ENCODE data around the gene HECTD4.

The HECTD4 gene

DNA sequence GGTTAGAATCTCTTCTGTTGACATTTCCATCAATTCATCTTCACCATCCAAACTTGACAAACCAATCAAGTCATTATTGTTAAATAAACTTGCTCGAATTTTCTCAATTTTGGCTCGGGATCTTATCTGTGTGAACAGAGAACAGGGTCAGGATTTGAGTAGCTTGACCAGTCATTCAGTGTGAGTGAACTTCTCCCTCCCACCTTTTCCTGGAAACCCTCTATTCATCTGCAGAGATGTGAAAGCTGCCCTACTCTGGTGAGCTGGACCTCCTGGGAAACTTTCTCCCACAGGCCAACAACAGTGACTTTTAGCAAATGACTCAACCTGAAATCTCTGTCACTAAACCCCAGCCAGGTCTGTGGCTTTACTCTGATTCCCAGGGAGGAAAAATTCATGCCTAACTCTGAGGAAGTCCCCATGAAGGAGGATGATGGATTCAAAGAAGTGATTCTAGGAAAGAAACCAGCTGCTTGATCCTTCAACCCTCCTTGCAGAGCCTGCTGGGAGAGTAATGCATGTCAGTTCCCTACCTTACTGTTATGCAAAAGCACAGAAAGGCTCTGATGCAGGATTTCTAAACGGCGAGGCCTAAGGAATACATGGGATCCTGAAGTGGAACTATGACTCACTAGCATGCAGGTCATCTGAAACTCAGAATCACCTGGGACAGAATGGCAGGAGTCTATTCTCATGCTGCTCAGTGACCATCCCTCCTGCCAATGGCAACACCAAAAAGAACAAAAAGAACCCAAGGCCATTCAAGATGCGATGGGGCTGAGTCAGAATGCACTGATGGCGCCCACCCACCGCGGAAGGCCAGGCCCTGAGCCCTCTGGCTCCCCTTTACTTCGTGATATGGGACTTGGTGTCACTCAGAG lies 198.8 kb downstream of the HECTD4 start:
- no peak overlapping the region for H3K4me3 ChIP-seq (replicated peaks; ENCODE audit: low read depth, low read length)
- TF ChIP-seq, protein P1, sequence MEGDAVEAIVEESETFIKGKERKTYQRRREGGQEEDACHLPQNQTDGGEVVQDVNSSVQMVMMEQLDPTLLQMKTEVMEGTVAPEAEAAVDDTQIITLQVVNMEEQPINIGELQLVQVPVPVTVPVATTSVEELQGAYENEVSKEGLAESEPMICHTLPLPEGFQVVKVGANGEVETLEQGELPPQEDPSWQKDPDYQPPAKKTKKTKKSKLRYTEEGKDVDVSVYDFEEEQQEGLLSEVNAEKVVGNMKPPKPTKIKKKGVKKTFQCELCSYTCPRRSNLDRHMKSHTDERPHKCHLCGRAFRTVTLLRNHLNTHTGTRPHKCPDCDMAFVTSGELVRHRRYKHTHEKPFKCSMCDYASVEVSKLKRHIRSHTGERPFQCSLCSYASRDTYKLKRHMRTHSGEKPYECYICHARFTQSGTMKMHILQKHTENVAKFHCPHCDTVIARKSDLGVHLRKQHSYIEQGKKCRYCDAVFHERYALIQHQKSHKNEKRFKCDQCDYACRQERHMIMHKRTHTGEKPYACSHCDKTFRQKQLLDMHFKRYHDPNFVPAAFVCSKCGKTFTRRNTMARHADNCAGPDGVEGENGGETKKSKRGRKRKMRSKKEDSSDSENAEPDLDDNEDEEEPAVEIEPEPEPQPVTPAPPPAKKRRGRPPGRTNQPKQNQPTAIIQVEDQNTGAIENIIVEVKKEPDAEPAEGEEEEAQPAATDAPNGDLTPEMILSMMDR (IDR thresholded peaks at IDR 0.05; ENCODE audit: low read length, missing control alignments), result no peak
- peak; percentile 76 for DNase-seq (ENCODE audit: low read depth)

DNA sequence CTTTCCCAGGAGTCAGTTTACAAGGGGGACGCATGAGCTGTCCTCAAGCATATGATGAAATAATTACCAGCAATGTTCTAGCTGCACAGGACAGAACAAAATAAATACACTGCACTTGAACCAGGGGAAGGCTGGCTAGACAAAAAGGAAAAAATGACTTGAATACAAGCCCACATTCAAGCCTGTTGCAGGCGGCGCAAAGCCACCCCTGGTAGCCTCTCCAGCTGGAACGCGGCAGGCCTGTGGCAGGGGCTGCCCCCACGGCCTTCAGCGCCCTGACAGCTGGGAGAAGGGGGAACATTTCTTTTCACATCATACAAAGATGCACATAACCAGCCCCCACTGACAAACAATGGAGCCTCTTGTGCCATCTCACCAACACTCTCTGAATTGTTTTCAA lies 199.7 kb downstream of the HECTD4 start:
- DNase-seq (ENCODE audit: low read depth), result peak; percentile 75
- no peak overlapping the region for H3K4me3 ChIP-seq (replicated peaks; ENCODE audit: low read depth, low read length)
- TF ChIP-seq, protein P1 (IDR thresholded peaks at IDR 0.05; ENCODE audit: low read length, missing control alignments), result no peak

DNA sequence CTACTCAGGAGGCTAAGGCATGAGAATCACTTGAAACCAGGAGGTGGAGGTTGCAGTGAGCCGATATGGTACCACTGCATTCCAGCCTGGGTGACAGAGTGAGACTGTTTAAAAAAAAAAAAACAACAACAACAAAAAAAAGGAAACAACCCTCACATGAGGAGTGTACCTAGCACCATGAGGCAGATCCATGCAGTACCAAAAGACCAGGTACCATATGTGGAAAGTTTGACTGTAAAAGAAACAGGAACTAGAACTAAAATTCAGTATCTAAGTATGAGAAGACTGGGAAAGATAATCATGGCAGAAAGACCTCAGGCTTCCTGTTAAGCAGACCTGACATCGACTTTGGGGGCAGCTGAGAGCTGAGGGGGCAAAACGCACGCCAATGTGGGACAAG lies 201.8 kb downstream of the HECTD4 start:
- no peak for DNase-seq (ENCODE audit: low read depth)
- no peak overlapping the region for H3K4me3 ChIP-seq (replicated peaks; ENCODE audit: low read depth, low read length)
- TF ChIP-seq, protein P1 (IDR thresholded peaks at IDR 0.05; ENCODE audit: low read length, missing control alignments), result no peak

DNA sequence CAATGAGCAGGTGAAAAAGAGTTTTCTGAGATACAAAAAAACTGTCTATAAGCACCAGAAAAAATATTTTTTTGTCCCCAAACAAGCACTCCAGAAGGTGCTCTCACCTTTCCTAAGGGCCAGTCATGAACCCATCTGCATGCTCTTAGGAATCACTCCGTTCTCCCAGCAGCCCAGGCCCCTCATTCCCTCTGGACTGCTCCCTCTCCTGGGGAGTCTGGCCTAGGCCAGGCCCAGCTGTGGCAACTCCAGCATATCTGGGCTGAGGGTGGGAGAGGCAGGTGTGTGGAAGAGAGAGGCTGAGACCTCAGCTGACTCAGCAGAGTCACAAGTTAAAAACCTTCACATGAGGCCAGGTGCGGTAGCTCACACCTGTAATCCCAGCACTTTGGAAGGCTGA lies 202.3 kb downstream of the HECTD4 start:
- H3K4me3 ChIP-seq (replicated peaks; ENCODE audit: low read depth, low read length), result no peak overlapping the region
- no peak for DNase-seq (ENCODE audit: low read depth)
- TF ChIP-seq, protein P1 (IDR thresholded peaks at IDR 0.05; ENCODE audit: low read length, missing control alignments), result no peak

DNA sequence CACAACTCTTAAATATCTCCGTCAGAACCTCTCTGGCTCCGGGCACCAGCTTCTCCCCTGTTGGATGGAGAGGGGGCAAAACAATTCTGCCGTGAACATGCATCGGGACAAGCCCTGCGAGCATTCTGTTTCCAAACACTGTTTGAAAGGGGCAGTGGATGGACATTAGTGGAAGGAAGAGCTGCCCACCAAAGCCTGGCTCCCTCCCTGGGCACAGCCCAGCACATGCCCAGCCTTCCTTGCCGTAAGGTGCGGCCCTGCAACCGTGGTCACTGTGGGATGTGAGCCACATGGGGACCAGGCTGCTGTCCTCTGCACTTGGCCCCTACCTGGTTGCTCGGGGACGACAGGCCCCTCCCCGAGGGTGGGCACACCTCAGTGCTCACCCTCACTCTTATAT lies 202.9 kb downstream of the HECTD4 start:
- no peak overlapping the region for H3K4me3 ChIP-seq (replicated peaks; ENCODE audit: low read depth, low read length)
- TF ChIP-seq, protein P1 (IDR thresholded peaks at IDR 0.05; ENCODE audit: low read length, missing control alignments), result no peak
- DNase-seq (ENCODE audit: low read depth), result no peak

DNA sequence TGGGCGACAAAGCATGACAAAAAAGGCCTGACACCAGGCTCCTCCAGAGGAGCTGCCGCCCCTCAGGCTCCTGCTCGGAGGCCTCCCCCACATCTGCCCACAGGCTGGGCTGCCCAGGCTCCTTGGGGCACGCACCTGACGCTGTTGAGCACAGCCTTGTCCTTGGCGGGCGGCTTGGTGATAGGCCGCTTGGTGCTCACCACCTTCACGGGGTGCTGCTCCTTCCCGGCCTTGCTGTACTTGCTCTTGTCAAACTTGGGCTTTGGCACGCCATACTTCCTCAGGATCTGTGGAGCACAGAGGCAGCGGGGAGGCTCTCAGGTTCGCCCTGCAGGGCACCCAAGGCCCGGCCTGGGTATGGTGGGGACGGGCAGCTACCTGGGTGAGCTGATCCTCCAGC lies 203.4 kb downstream of the HECTD4 start:
- DNase-seq (ENCODE audit: low read depth), result no peak
- no peak overlapping the region for H3K4me3 ChIP-seq (replicated peaks; ENCODE audit: low read depth, low read length)
- TF ChIP-seq, protein P1 (IDR thresholded peaks at IDR 0.05; ENCODE audit: low read length, missing control alignments), result no peak

All from fibroblast of pulmonary artery (primary cell).